Common myeloid progenitor, CD34-positive (primary cell): ENCODE results near the gene CFI. TPM values are rescaled to one million over a fixed set of nuclear protein-coding genes. Genes with fewer than 3 reads are reported as not detected.

Experiments
- CTCF ChIA-PET: fragments of 350-600 bp; sonication (Branson Sonifier 250); formaldehyde crosslinking; loops from one replicate; lab custom pipeline; 2021; ENCODE audit warnings: antibody characterized with exemption; lab: Charles Lee
- POLR2A ChIA-PET: fragments of 350-600 bp; sonication (Branson Sonifier 250); formaldehyde crosslinking; loops from one replicate; lab custom pipeline; 2021; ENCODE audit warnings: antibody characterized with exemption; lab: Charles Lee
- DNase-seq, 3 donors: peaks; one replicate each; pipeline versions ENCODE4 v3.0.0 to v3.0.0-alpha.2; 2013
- H3K27ac ChIP-seq, 2 experiments: 1 replicate in 1 of 2; 2 replicates in 1 of 2; pipeline ENCODE4 v1.7.0; 2013; ENCODE audit warnings: inconsistent platforms in 2 of 2, low read length in 2 of 2, mild to moderate bottlenecking in 2 of 2, low read depth in 1 of 2, moderate library complexity in 1 of 2; ENCODE audit not compliant: severe bottlenecking in 2 of 2, insufficient read depth in 1 of 2, poor library complexity in 1 of 2
- H3K27me3 ChIP-seq, 5 experiments: replicated peaks in 2 of 5; 1 replicate in 3 of 5; 2 replicates in 2 of 5; pipeline versions ENCODE4 v1.6.1 to v1.7.0; 2013; ENCODE audit warnings: low read length in 4 of 5, mild to moderate bottlenecking in 2 of 5, moderate library complexity in 2 of 5, inconsistent platforms in 1 of 5; ENCODE audit not compliant: insufficient read depth in 5 of 5, control insufficient read depth in 4 of 5
- H3K36me3 ChIP-seq, 4 experiments: 1 replicate in 2 of 4; 2 replicates in 2 of 4; pipeline versions ENCODE4 v1.6.1 to v1.7.0; 2013; ENCODE audit warnings: low read length in 3 of 4, control low read depth in 1 of 4, mild to moderate bottlenecking in 1 of 4; ENCODE audit not compliant: control insufficient read depth in 4 of 4, insufficient read depth in 4 of 4
- H3K4me1 ChIP-seq, 4 experiments: 1 replicate in 3 of 4; 2 replicates in 1 of 4; pipeline versions ENCODE4 v1.6.1 to v1.7.1; 2013; ENCODE audit warnings: low read length in 3 of 4, mild to moderate bottlenecking in 3 of 4, control low read depth in 1 of 4, inconsistent platforms in 1 of 4, moderate library complexity in 1 of 4; ENCODE audit not compliant: control insufficient read depth in 4 of 4, insufficient read depth in 4 of 4; ENCODE audit errors: control extremely low read depth in 1 of 4
- H3K4me3 ChIP-seq, 7 experiments: 1 replicate in 4 of 7; 2 replicates in 3 of 7; pipeline versions ENCODE4 v1.5.1 to v1.7.0; 2013; ENCODE audit warnings: mild to moderate bottlenecking in 7 of 7, low read length in 6 of 7, moderate library complexity in 6 of 7, inconsistent platforms in 2 of 7, low read depth in 2 of 7, control low read depth in 1 of 7; ENCODE audit not compliant: insufficient read depth in 4 of 7, control insufficient read depth in 1 of 7; ENCODE audit errors: extremely low read depth in 1 of 7
- H3K9me3 ChIP-seq, 5 experiments: 1 replicate in 4 of 5; 2 replicates in 1 of 5; pipeline versions ENCODE4 v1.6.1 to v1.7.1; 2013; ENCODE audit warnings: low read length in 4 of 5, mild to moderate bottlenecking in 2 of 5, inconsistent platforms in 1 of 5, low read depth in 1 of 5, moderate library complexity in 1 of 5; ENCODE audit not compliant: control insufficient read depth in 4 of 5, insufficient read depth in 2 of 5; ENCODE audit errors: control extremely low read depth in 1 of 5
- WGBS: methylation state at CpG from one replicate; pipeline ENCODE4 v1.1.5; 2013; ENCODE audit not compliant: insufficient coverage; 5-methylcytosine and 5-hydroxymethylcytosine counted together
- polyA plus RNA-seq: library from polyadenylated mRNA; unstranded; fragments of 120-200 nt; gene quantifications from one replicate; pipeline ENCODE4 v1.2.1, GENCODE V29; 2013

The CFI gene
- polyA plus RNA-seq, result 7.5 TPM

DNA sequence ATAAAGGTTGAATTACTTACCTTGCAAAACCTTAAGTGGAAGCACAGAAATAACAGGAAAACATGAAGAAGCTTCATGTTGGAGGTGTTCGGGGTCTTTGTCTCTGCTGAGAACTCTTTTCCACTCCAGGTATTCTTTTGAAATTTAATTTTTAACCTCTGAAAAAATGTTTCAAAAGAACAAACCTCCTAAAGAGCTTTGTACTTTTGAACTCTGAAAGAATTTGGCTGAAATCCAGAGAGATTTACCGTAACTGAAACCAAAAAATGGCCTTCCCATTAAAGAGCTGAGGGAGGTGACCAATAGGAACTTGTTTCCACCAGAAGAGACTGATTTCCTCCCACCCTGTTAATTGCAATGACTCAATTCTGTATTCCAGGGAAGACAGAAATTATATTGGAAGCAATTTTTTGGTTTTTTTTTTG, at the start of gene CFI:
Gene CFI (minus strand): TSS at position 105 of the 425 bp plus-strand sequence. CDS start 28 bp downstream, at position 77.
- Histone ChIP-seq H3K27ac (no peak within 1 kb of the TSS), H3K9me3 (peaks cover 0 to 4% (median 0%) of the 10 kb centered on the region in 5 experiments), H3K36me3 (no peaks in the 10 kb centered on the region), H3K4me3 (peak within 1 kb of the TSS in 2 of 7 experiments; percentile 16 to 34), H3K4me1 (peaks cover 0 to 18% (median 5%) of the 10 kb centered on the region in 4 experiments), H3K27me3 (no peaks in the 10 kb centered on the region)
- DNase-seq, result peak in 2 of 3 donors; percentile 53 to 56
- POLR2A ChIA-PET, result no interaction called here
- WGBS, result 70% methylated on average over 2 of the region's 2 CpGs
- CTCF ChIA-PET, result interaction anchor here (1.2 to 4.3 kb wide), 2 partner anchors 21 to 98 kb away, joined by 3 to 14 read pairs; partner anchors contain the start of gene CASP6

DNA sequence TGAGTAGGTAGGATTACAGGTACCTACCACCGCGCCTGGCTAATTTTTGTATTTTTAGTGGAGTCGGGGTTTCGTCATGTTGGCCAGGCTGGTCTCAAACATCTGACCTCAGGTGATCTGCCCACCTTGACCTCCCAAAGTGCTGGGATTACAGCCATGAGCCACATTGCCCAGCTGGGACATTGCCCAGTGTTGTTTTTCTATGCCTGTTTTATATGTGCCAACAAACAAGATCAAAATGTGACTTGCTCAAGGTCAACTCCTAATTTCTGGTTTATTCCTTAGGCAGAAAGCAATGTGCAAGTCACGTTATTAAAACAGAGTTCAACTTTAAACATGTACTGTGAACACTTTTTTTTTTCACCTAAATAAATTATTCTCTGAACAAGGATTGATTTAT, 48.8 kb upstream of the CFI start:
- no peak overlapping the region for H3K4me3 ChIP-seq
- H3K27me3 ChIP-seq, result peaks cover 0 to 2% (median 0%) of the 10 kb centered on the region in 5 experiments
- no peaks in the 10 kb centered on the region for H3K9me3 ChIP-seq
- POLR2A ChIA-PET, result no interaction called here
- H3K36me3 ChIP-seq, result no peaks in the 10 kb centered on the region
- DNase-seq, result no peak
- 77% methylated on average over 4 of the region's 5 CpGs for WGBS
- no peak overlapping the region for H3K27ac ChIP-seq
- no peaks in the 10 kb centered on the region for H3K4me1 ChIP-seq
- CTCF ChIA-PET, result no interaction called here

DNA sequence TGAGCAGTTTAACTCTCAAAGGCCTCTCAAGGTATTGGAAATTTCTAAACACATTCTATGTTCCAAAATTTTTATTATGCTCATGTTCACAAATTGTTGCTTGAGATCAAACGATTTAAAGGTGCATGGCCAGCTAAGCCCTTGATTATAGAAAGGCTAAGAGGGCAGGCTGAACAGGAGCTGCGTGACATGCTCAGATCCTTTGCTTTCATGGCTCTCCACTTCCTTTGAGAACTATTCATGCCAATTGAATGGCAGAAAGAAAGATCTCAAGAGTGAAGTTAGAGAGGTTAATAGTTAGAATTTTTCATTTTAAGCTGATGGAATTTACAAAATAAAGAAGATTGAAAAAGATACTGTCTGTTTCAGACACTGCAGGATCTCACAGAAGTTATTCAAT, 46.7 kb upstream of the CFI start:
- Histone ChIP-seq H3K4me1 (no peaks in the 10 kb centered on the region), H3K9me3 (no peaks in the 10 kb centered on the region), H3K27me3 (peaks cover 0 to 3% (median 0%) of the 10 kb centered on the region in 5 experiments), H3K27ac (no peak overlapping the region), H3K36me3 (no peaks in the 10 kb centered on the region), H3K4me3 (no peak overlapping the region)
- ChIA-PET CTCF (interaction anchor here (1.2 kb wide), 1 partner anchor 273 kb away, joined by 3 read pairs; no protein-coding TSS in a partner anchor), POLR2A (no interaction called here)
- no peak for DNase-seq
- 89% methylated on average over 1 of the region's 2 CpGs for WGBS

DNA sequence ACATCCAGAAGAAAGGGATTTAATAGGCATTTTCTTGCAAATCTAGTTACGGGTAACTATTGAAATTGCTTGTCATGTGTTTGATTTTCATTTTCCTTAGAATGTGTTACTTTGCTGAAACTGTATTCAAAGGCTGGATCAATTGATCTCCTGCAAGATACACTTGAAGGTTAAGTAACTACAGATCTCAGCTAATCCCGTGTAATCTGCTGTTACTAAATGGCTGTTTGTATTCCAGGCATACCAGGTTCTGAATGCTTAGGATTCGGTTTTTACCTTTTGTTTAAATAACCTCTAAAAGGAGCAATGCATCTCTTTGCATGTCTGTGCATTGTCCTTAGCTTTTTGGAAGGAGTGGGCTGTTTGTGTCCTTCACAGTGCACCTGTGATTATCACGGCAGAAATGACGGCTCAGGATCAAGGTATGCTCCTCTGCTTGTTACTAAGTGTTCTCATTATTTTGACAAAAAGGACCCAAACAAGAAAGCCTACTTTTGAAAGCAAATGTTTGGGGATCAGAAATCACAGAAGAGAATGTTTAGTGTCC, 46.2 kb upstream of the CFI start, which contains the start of gene LRIT3:
Gene LRIT3 (plus strand): TSS at position 212 of the 547 bp plus-strand sequence. CDS start 95 bp downstream, at position 307.
- no peak for DNase-seq
- Histone ChIP-seq H3K4me1 (no peaks in the 10 kb centered on the region), H3K4me3 (no peak within 1 kb of the TSS), H3K27ac (no peak within 1 kb of the TSS), H3K27me3 (peaks cover 0 to 3% (median 0%) of the 10 kb centered on the region in 5 experiments), H3K9me3 (no peaks in the 10 kb centered on the region), H3K36me3 (no peaks in the 10 kb centered on the region)
- WGBS, result 92% methylated on average over 4 of the region's 5 CpGs
- CTCF ChIA-PET, result interaction anchor here (1.2 kb wide), 1 partner anchor 273 kb away, joined by 3 read pairs; no protein-coding TSS in a partner anchor
- POLR2A ChIA-PET, result no interaction called here

DNA sequence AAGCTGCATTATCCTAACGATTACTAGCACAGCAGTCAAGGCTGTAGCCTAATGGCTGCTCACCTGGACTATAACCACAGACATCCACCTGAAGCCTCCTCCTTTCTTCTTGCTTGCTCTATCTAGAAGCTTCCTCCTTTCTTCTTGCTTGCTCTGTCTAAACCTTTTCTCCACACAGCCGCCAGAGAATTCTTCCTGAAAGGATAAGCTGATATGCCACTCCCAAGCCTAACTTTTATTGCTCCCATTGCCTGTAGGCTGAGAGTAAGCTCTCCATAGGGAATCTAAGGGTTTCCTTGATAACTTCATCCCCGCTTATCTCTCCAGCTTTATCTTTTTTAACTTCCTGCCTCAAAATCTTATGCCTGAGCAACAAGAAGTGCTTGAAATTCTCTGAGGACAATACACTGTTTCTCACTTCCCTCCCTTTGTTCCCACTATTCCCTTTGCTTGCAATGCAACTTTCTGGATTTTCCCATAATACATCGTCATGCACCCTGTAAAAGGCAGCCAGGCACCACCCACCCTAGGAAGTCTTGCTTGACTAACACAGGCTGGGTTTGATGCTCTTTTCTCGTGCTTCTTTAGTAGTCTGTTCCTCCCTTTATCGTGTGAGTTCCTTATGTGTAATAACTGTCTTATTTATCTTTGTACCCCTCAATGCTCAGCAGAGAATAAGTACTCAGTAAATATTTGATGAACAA, 44.7 kb upstream of the CFI start:
- Histone ChIP-seq H3K4me3 (no peak overlapping the region), H3K27ac (no peak overlapping the region), H3K27me3 (peaks cover 0 to 3% (median 0%) of the 10 kb centered on the region in 5 experiments), H3K4me1 (no peaks in the 10 kb centered on the region), H3K36me3 (no peaks in the 10 kb centered on the region), H3K9me3 (no peaks in the 10 kb centered on the region)
- ChIA-PET POLR2A (no interaction called here), CTCF (no interaction called here)
- 67% methylated on average over 5 of the region's 6 CpGs for WGBS
- DNase-seq, result no peak

DNA sequence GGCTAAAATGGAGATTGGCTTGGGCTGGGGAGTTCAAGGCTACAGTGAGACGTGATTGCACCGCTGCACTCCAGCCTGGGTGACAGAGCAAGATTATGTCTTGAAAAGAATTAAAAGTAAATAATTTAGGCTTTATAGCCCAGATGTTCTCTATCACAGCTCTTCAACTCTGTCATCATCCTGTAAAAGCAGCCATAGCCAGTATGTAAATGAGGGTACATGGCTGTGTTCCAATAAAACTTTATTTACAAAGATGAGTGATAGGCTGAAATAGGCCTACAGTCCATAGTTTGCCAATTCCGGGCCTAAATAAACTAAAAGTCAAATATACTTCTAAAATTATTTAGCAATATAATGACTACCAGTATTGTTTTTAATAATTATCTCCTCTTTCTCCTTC, 35.2 kb upstream of the CFI start:
- ChIA-PET POLR2A (no interaction called here), CTCF (no interaction called here)
- H3K4me1 ChIP-seq, result no peaks in the 10 kb centered on the region
- H3K36me3 ChIP-seq, result no peaks in the 10 kb centered on the region
- H3K27me3 ChIP-seq, result no peaks in the 10 kb centered on the region
- H3K9me3 ChIP-seq, result peaks cover 0 to 4% (median 0%) of the 10 kb centered on the region in 5 experiments
- H3K27ac ChIP-seq, result no peak overlapping the region
- no peak for DNase-seq
- no CpG with 5 or more reads among the region's 3 CpGs for WGBS
- H3K4me3 ChIP-seq, result no peak overlapping the region

DNA sequence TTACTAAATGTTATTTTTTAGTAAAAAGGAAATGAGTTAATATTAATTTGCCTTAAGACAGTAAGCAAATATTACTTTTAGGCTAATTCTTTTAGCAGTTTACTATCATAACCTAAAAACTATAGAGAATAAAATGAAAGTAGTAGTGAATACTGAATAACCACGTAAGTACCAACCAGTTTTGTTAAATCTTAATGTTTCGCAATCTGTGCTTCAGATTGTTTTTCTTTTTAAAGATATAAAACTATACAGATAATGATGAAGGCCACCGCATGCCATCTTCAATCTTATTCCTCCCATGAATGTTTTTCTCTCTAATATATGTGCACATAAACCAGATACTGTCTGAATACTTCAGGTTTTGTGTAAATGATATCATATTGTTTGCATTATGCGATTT, 32.0 kb upstream of the CFI start:
- DNase-seq, result no peak
- Histone ChIP-seq H3K27me3 (no peaks in the 10 kb centered on the region), H3K9me3 (peaks cover 0 to 4% (median 0%) of the 10 kb centered on the region in 5 experiments), H3K4me3 (no peak overlapping the region), H3K36me3 (no peaks in the 10 kb centered on the region), H3K27ac (no peak overlapping the region), H3K4me1 (no peaks in the 10 kb centered on the region)
- POLR2A ChIA-PET, result no interaction called here
- CTCF ChIA-PET, result no interaction called here
- no CpG with 5 or more reads among the region's 4 CpGs for WGBS
